GM12864 (cell line): ENCODE measurements around the gene RPP14.

Source experiments
- DNase-seq: peaks from one replicate; pipeline ENCODE4 v3.0.0-alpha.2; 2011; ENCODE audit warnings: low read depth
- H3K4me3 ChIP-seq: 2 replicates; pipeline ENCODE4 v1.5.1; 2011; ENCODE audit warnings: mild to moderate bottlenecking, low read depth, low read length, control low read depth
- CTCF ChIP-seq: IDR thresholded peaks from 2 replicates; pipeline ENCODE4 v1.5.1; 2011; ENCODE audit warnings: low read depth, mild to moderate bottlenecking, moderate library complexity, low read length, control low read depth, inconsistent platforms; ENCODE audit errors: missing control alignments

The RPP14 gene

GRCh38 chr3:58340594-58341244 is 34.7 kb downstream of the RPP14 start:
- DNase-seq, result no peak
- no peak overlapping the region for H3K4me3 ChIP-seq
- TF ChIP-seq CTCF, result no peak

GRCh38 chr3:58341376-58341775 is 35.3 kb downstream of the RPP14 start:
- no peak overlapping the region for H3K4me3 ChIP-seq
- no peak for DNase-seq
- TF ChIP-seq CTCF, result no peak

GRCh38 chr3:58342676-58343075 is 36.6 kb downstream of the RPP14 start:
- TF ChIP-seq CTCF, result no peak
- no peak for DNase-seq
- H3K4me3 ChIP-seq, result no peak overlapping the region

GRCh38 chr3:58345457-58345856 is 39.4 kb downstream of the RPP14 start:
- no peak for TF ChIP-seq CTCF
- DNase-seq, result no peak
- no peak overlapping the region for H3K4me3 ChIP-seq

- TF ChIP-seq CTCF, result no peak
- DNase-seq, result no peak
- H3K4me3 ChIP-seq, result no peak overlapping the region
These were observed 40.3 kb downstream of the RPP14 start for GRCh38 chr3:58346368-58346767.

- no peak for DNase-seq
- no peak overlapping the region for H3K4me3 ChIP-seq
These were observed 41.9 kb downstream of the RPP14 start for GRCh38 chr3:58347984-58348383.

More at GRCh38 chr3:58347984-58348383, 41.9 kb downstream of the RPP14 start:
- TF ChIP-seq CTCF, result no peak
